Neural cell (in vitro differentiated cells): ENCODE results near the gene EEF2K. TPM values are rescaled to one million over a fixed set of nuclear protein-coding genes. Genes with fewer than 3 reads are reported as not detected.

ENCODE experiments used
- H2AFZ ChIP-seq: fragments of 200-600, 300-800 bp; sonication (generic), shearing (Covaris generic); 2 replicates; pipeline ENCODE4 v1.6.0; 2014; ENCODE audit warnings: low read depth, mild to moderate bottlenecking, antibody characterized with exemption, low read length, moderate library complexity
- H3F3A ChIP-seq: fragments of 200-600 bp; shearing (Covaris generic); 2 replicates; pipeline ENCODE4 v1.6.1; 2016; ENCODE audit warnings: mild to moderate bottlenecking, moderate library complexity, mixed read lengths, antibody characterized with exemption, low read length; ENCODE audit not compliant: insufficient read depth, poor library complexity, severe bottlenecking
- H3K27ac ChIP-seq: fragments of 200-600, 300-800 bp; sonication (generic), shearing (Covaris generic); 2 replicates; pipeline ENCODE4 v1.5.1; 2014; ENCODE audit warnings: mild to moderate bottlenecking, low read length, moderate library complexity
- H3K27me3 ChIP-seq: fragments of 300-800, 200-600 bp; sonication (generic), shearing (Covaris generic); 2 replicates; pipeline ENCODE4 v1.6.0; 2014; ENCODE audit warnings: mild to moderate bottlenecking, low read depth, low read length, moderate library complexity; ENCODE audit not compliant: insufficient read depth
- H3K36me3 ChIP-seq: fragments of 300-800, 200-600 bp; sonication (generic), shearing (Covaris generic); 2 replicates; pipeline ENCODE4 v1.5.1; 2014; ENCODE audit warnings: mild to moderate bottlenecking, antibody characterized with exemption, low read length, moderate library complexity; ENCODE audit not compliant: insufficient read depth
- H3K4me2 ChIP-seq: fragments of 300-800, 200-600 bp; sonication (generic), shearing (Covaris generic); 2 replicates; pipeline ENCODE4 v1.6.0; 2014; ENCODE audit warnings: mild to moderate bottlenecking, low read length
- H3K4me3 ChIP-seq: fragments of 300-800, 200-600 bp; sonication (generic), shearing (Covaris generic); 2 replicates; pipeline ENCODE4 v1.5.1; 2014; ENCODE audit warnings: mild to moderate bottlenecking, low read length, moderate library complexity
- H3K79me2 ChIP-seq: fragments of 200-600 bp; shearing (Covaris generic); replicated peaks from 2 replicates; pipeline ENCODE4 v1.6.0; 2014; ENCODE audit warnings: mild to moderate bottlenecking, low read length, moderate library complexity; ENCODE audit not compliant: insufficient read depth
- H3K9ac ChIP-seq: fragments of 300-800, 200-600 bp; sonication (generic), shearing (Covaris generic); 2 replicates; pipeline ENCODE4 v1.6.1; 2016; ENCODE audit warnings: mild to moderate bottlenecking, low read length, mixed read lengths
- H3K9me2 ChIP-seq: fragments of 200-600 bp; shearing (Covaris generic); 2 replicates; pipeline ENCODE4 v1.6.1; 2016; ENCODE audit warnings: mild to moderate bottlenecking, low read length, mixed read lengths; ENCODE audit not compliant: insufficient read depth
- H3K9me3 ChIP-seq: fragments of 200-600, 300-800 bp; sonication (generic), shearing (Covaris generic); 2 replicates; pipeline ENCODE4 v1.6.1; 2016; ENCODE audit warnings: mild to moderate bottlenecking, mixed run types, low read length, moderate library complexity, mixed read lengths
- H4K20me1 ChIP-seq: fragments of 200-600 bp; shearing (Covaris generic); 2 replicates; pipeline ENCODE4 v1.6.1; 2016; ENCODE audit warnings: mild to moderate bottlenecking, mixed run types; ENCODE audit not compliant: insufficient read depth
- CTCF ChIP-seq: fragments of 450-650 bp; IDR thresholded peaks from 2 replicates; pipeline ENCODE4 v1.5.1; 2014; ENCODE audit warnings: antibody characterized with exemption, mild to moderate bottlenecking, moderate library complexity; ENCODE audit not compliant: poor library complexity, severe bottlenecking
- EP300 ChIP-seq: fragments of 450-650 bp; conservative IDR thresholded peaks from 2 replicates; pipeline ENCODE4 v1.6.1; 2014; ENCODE audit warnings: antibody characterized with exemption, mild to moderate bottlenecking, moderate library complexity; ENCODE audit not compliant: poor library complexity, severe bottlenecking
- EZH2 ChIP-seq: fragments of 200-600, 300-800 bp; shearing (Covaris generic), sonication (generic); IDR thresholded peaks from 2 replicates; pipeline ENCODE4 v1.6.1; 2014; ENCODE audit warnings: antibody characterized with exemption, low read length, borderline replicate concordance, mild to moderate bottlenecking; ENCODE audit not compliant: insufficient read depth, poor library complexity, severe bottlenecking
- MXI1 ChIP-seq: fragments of 450-650 bp; conservative IDR thresholded peaks from 2 replicates; pipeline ENCODE4 v1.6.1; 2014; ENCODE audit warnings: antibody characterized with exemption, mild to moderate bottlenecking; ENCODE audit not compliant: poor library complexity, severe bottlenecking
- POLR2AphosphoS5 ChIP-seq: IDR thresholded peaks from 2 replicates; pipeline ENCODE4 v1.6.1; 2012
- RAD21 ChIP-seq: fragments of 450-650 bp; conservative IDR thresholded peaks from 2 replicates; pipeline ENCODE4 v1.6.1; 2014; ENCODE audit warnings: antibody characterized with exemption, mild to moderate bottlenecking, moderate library complexity
- REST ChIP-seq: IDR thresholded peaks from 2 replicates; pipeline ENCODE4 v1.6.1; 2012; ENCODE audit warnings: borderline replicate concordance
- SMC3 ChIP-seq: fragments of 450-650 bp; conservative IDR thresholded peaks from 2 replicates; pipeline ENCODE4 v1.6.1; 2014; ENCODE audit warnings: antibody characterized with exemption, mild to moderate bottlenecking, moderate library complexity; ENCODE audit not compliant: poor library complexity
- TAF1 ChIP-seq: IDR thresholded peaks from 2 replicates; pipeline ENCODE4 v1.6.1; 2012; ENCODE audit warnings: low read depth
- polyA plus RNA-seq: library from polyadenylated mRNA; depleted of rRNA; stranded (reverse); fragments of >200 nt; gene quantifications from 2 replicates; pipeline ENCODE4 v1.2.3, GENCODE V29; 2014

Gene EEF2K
- polyA plus RNA-seq, 1 donor from 2014 or later = 7.2 TPM

GRCh38 chr16:22188267-22188594 is 17.8 kb upstream of the EEF2K start:
- Histone ChIP-seq H3K27ac (no peak overlapping the region), H3K9me2 (no peaks in the 10 kb centered on the region), H3K79me2 (no peaks in the 10 kb centered on the region), H3K36me3 (no peaks in the 10 kb centered on the region), H3F3A (no peaks in the 10 kb centered on the region), H3K9me3 (no peaks in the 10 kb centered on the region), H2AFZ (no peak overlapping the region), H3K4me2 (no peak overlapping the region), H3K9ac (no peak overlapping the region), H3K4me3 (no peak overlapping the region), H3K27me3 (no peaks in the 10 kb centered on the region), H4K20me1 (no peaks in the 10 kb centered on the region)
- no peak for TF ChIP-seq MXI1
- TF ChIP-seq POLR2AphosphoS5 = no peak
- TF ChIP-seq EZH2 = no peak
- no peak for TF ChIP-seq CTCF
- no peak for TF ChIP-seq EP300
- TF ChIP-seq TAF1 = no peak

- H3K4me2 ChIP-seq = no peak overlapping the region
- peak overlapping the region; percentile 93 for H3K4me3 ChIP-seq
- H3K9ac ChIP-seq = peak overlapping the region; percentile 63
- H4K20me1 ChIP-seq = no peaks in the 10 kb centered on the region
- no peaks in the 10 kb centered on the region for H3K79me2 ChIP-seq
- H3K9me2 ChIP-seq = no peaks in the 10 kb centered on the region
- H3K9me3 ChIP-seq = no peaks in the 10 kb centered on the region
- no peaks in the 10 kb centered on the region for H3F3A ChIP-seq
- no peak overlapping the region for H3K27ac ChIP-seq
- H3K27me3 ChIP-seq = no peaks in the 10 kb centered on the region
- TF ChIP-seq SMC3 = peak; percentile 88
- TF ChIP-seq CTCF = peak; percentile 92
- TF ChIP-seq TAF1 = no peak
- TF ChIP-seq RAD21 = peak; percentile 93
- no peak overlapping the region for H2AFZ ChIP-seq
- H3K36me3 ChIP-seq = no peaks in the 10 kb centered on the region
Measured at GRCh38 chr16:22188595-22189442, 17.3 kb upstream of the EEF2K start.

GRCh38 chr16:22189473-22190080 is 16.5 kb upstream of the EEF2K start:
- Histone ChIP-seq H3K36me3 (no peaks in the 10 kb centered on the region), H3K79me2 (no peaks in the 10 kb centered on the region), H3K9me2 (no peaks in the 10 kb centered on the region), H3K4me2 (peak overlapping the region; percentile 48), H3K27ac (no peak overlapping the region), H3K27me3 (no peaks in the 10 kb centered on the region), H2AFZ (peak overlapping the region; percentile 5), H3K4me3 (peak overlapping the region; percentile 93), H3F3A (no peaks in the 10 kb centered on the region), H3K9me3 (no peaks in the 10 kb centered on the region), H4K20me1 (no peaks in the 10 kb centered on the region), H3K9ac (peak overlapping the region; percentile 63)
- TF ChIP-seq EP300 (no peak), REST (no peak), CTCF (no peak), SMC3 (no peak), POLR2AphosphoS5 (no peak)
